PC-9 (cell line): ENCODE measurements around the gene P3H4. TPM values are rescaled to one million over a fixed set of nuclear protein-coding genes. Genes with fewer than 3 reads are reported as not detected.

Experiments
- BruUV-seq: library from RNA; stranded (reverse); fragments of 400-500 nt; replicated peaks from 2 replicates; lab custom pipeline; 2021; lab: Mats Ljungman, UMichigan
- CTCF ChIA-PET: fragments of 300-600 bp; sonication (Branson Sonifier 250); formaldehyde crosslinking; loops from one replicate; lab custom pipeline; 2022; ENCODE audit warnings: antibody characterized with exemption; lab: Charles Lee
- POLR2A ChIA-PET: fragments of 300-600 bp; sonication (Branson Sonifier 250); formaldehyde crosslinking; loops from one replicate; lab custom pipeline; 2022; ENCODE audit warnings: antibody characterized with exemption; ENCODE audit not compliant: unreplicated experiment; lab: Charles Lee
- DNase-seq, 2 experiments: peaks; one replicate each; pipeline versions ENCODE4 v3.0.0 to v3.0.0-alpha.2; 2015 to 2022; ENCODE audit warnings: mixed read lengths in 1 of 2
- H2AFZ ChIP-seq: fragments of 200-600 bp; sonication (generic); 2 replicates; pipeline ENCODE4 v1.8.1; 2017; ENCODE audit warnings: antibody characterized with exemption
- H3F3A ChIP-seq: fragments of 200-600 bp; sonication (generic); 2 replicates; pipeline ENCODE4 v1.8.1; 2017; ENCODE audit warnings: antibody characterized with exemption, mild to moderate bottlenecking, low read depth; ENCODE audit not compliant: insufficient read depth
- H3K27ac ChIP-seq: fragments of 200-600 bp; sonication (generic); 2 replicates; pipeline ENCODE4 v1.6.1; 2016; ENCODE audit warnings: mixed run types
- H3K27me3 ChIP-seq: fragments of 200-600 bp; sonication (generic); 2 replicates; pipeline ENCODE4 v1.6.1; 2016; ENCODE audit warnings: low read depth, mixed run types; ENCODE audit not compliant: insufficient read depth
- H3K36me3 ChIP-seq: fragments of 200-600 bp; sonication (generic); 2 replicates; pipeline ENCODE4 v1.6.1; 2016; ENCODE audit warnings: low read depth, mixed run types
- H3K4me1 ChIP-seq: fragments of 200-600 bp; sonication (generic); replicated peaks from 2 replicates; pipeline ENCODE4 v1.6.1; 2016; ENCODE audit warnings: mixed run types; ENCODE audit not compliant: insufficient read depth
- H3K4me2 ChIP-seq: fragments of 200-600 bp; sonication (generic); 2 replicates; pipeline ENCODE4 v1.6.1; 2017; ENCODE audit warnings: mixed run types
- H3K4me3 ChIP-seq: fragments of 200-600 bp; sonication (generic); 2 replicates; pipeline ENCODE4 v1.6.1; 2016; ENCODE audit warnings: mixed run types
- H3K79me2 ChIP-seq: fragments of 200-600 bp; sonication (generic); 2 replicates; pipeline ENCODE4 v1.6.1; 2017; ENCODE audit warnings: low read depth, mixed run types
- H3K9me2 ChIP-seq: fragments of 200-600 bp; sonication (generic); 2 replicates; pipeline ENCODE4 v1.8.1; 2017; ENCODE audit warnings: mild to moderate bottlenecking; ENCODE audit not compliant: insufficient read depth
- H3K9me3 ChIP-seq: fragments of 200-600 bp; sonication (generic); 2 replicates; pipeline ENCODE4 v1.8.1; 2016; ENCODE audit warnings: low read depth; ENCODE audit not compliant: insufficient read depth
- H4K20me1 ChIP-seq: fragments of 200-600 bp; sonication (generic); 2 replicates; pipeline ENCODE4 v1.8.1; 2017; ENCODE audit not compliant: insufficient read depth
- CTCF ChIP-seq: fragments of 200-600 bp; sonication (generic); conservative IDR thresholded peaks from 2 replicates; pipeline ENCODE4 v1.6.1; 2017; ENCODE audit warnings: mixed run types, antibody characterized with exemption, mild to moderate bottlenecking, moderate library complexity
- EZH2 ChIP-seq: fragments of 200-600 bp; sonication (generic); IDR thresholded peaks from 2 replicates; pipeline ENCODE4 v1.8.0; 2017; ENCODE audit warnings: antibody characterized with exemption, low read depth
- intact Hi-C: fragments of 100-400 bp; cut with micrococcal nuclease; formaldehyde crosslinking; loops from one replicate; pipeline ENCODE4 v1.10.0; 2022; ENCODE audit not compliant: unreplicated experiment
- total RNA-seq: library from RNA; stranded (reverse); gene quantifications from 2 replicates; pipeline ENCODE4 v1.2.3, GENCODE V29; 2021

The P3H4 gene
- total RNA-seq, 1 experiment from 2014 or later: 26.8 TPM

GRCh38 chr17:41803049-41804020, 8.4 kb downstream of the P3H4 start:
- intact Hi-C loops: loop anchor here (5.0 kb wide), 1 partner anchor 116 kb away; the partner anchor contains the start of gene EIF1
- Histone ChIP-seq H3K4me3 (no peak overlapping the region), H3K79me2 (0 out of 2 replicates have a peak, but pooled peaks cover 3% of the 10 kb centered on the region), H4K20me1 (no peaks in the 10 kb centered on the region), H3K4me2 (no peak overlapping the region), H3K27ac (no peak overlapping the region), H3K27me3 (no peaks in the 10 kb centered on the region), H3K36me3 (0 out of 2 replicates have a peak, but pooled peaks cover 4% of the 10 kb centered on the region), H2AFZ (no peak overlapping the region), H3K9me2 (no peaks in the 10 kb centered on the region), H3K4me1 (peaks cover 24% of the 10 kb centered on the region), H3F3A (peaks cover 27% of the 10 kb centered on the region; the same call in 1 of the 2 replicates), H3K9me3 (no peaks in the 10 kb centered on the region)
- no peak for DNase-seq
- TF ChIP-seq EZH2 (no peak), CTCF (no peak)
- BruUV-seq: no TSS peak
- ChIA-PET CTCF (interaction anchor here (0.6 kb wide), 1 partner anchor 9 kb away, joined by 3 read pairs; the partner anchor contains the start of gene P3H4), POLR2A (interaction anchor here (0.7 kb wide), 1 partner anchor 18 kb away, joined by 17 read pairs; no protein-coding TSS in a partner anchor)

- H3K4me3 ChIP-seq: peak overlapping the region; percentile 35; the same call in 1 of the 2 replicates
- intact Hi-C loops: loop anchor here (1.0 to 5.0 kb wide), 5 partner anchors 8 to 114 kb away; partner anchors contain the start of gene EIF1
Observed at GRCh38 chr17:41801374-41802271, 10.1 kb downstream of the P3H4 start.

More at GRCh38 chr17:41801374-41802271, 10.1 kb downstream of the P3H4 start:
- no peaks in the 10 kb centered on the region for H3K79me2 ChIP-seq
- no peak overlapping the region for H2AFZ ChIP-seq
- H3F3A ChIP-seq: peaks cover 27% of the 10 kb centered on the region; the same call in 1 of the 2 replicates
- CTCF ChIA-PET: interaction anchor here (0.6 to 1.4 kb wide), 5 partner anchors 8 to 33 kb away, joined by 3 to 29 read pairs (median 4); partner anchors contain the start of gene JUP
- TF ChIP-seq EZH2: no peak
- TF ChIP-seq CTCF: peak; percentile 98
- H3K4me1 ChIP-seq: peaks cover 24% of the 10 kb centered on the region
- no peaks in the 10 kb centered on the region for H3K9me2 ChIP-seq
- POLR2A ChIA-PET: interaction anchor here (0.7 to 3.0 kb wide), 3 partner anchors 16 to 113 kb away, joined by 4 to 81 read pairs (median 5); partner anchors contain the start of gene JUP
- no peaks in the 10 kb centered on the region for H3K36me3 ChIP-seq
- H4K20me1 ChIP-seq: no peaks in the 10 kb centered on the region
- H3K9me3 ChIP-seq: no peaks in the 10 kb centered on the region
- peak; percentile 84 to 87 for DNase-seq
- BruUV-seq: TSS peak; percentile 92
- no peaks in the 10 kb centered on the region for H3K27me3 ChIP-seq
- H3K27ac ChIP-seq: peak overlapping the region; percentile 86
- H3K4me2 ChIP-seq: peak overlapping the region; percentile 71
